BE2C (cell line): ENCODE data around the gene THAP6.

ENCODE experiments used
- DNase-seq: peaks from one replicate; pipeline ENCODE4 v3.0.0-alpha.2; 2020
- H3K27me3 ChIP-seq: fragments of 250-450 bp; sonication (Bioruptor Pico); 2 replicates; pipeline ENCODE4 v1.5.1; 2020; ENCODE audit warnings: mild to moderate bottlenecking
- H3K36me3 ChIP-seq: fragments of 250-450 bp; sonication (Bioruptor Pico); 2 replicates; pipeline ENCODE4 v1.5.1; 2020; ENCODE audit warnings: mild to moderate bottlenecking
- H3K4me1 ChIP-seq: fragments of 250-450 bp; sonication (Bioruptor Pico); 2 replicates; pipeline ENCODE4 v1.5.1; 2020
- H3K4me3 ChIP-seq: 2 replicates; pipeline ENCODE4 v1.5.1; 2011; ENCODE audit warnings: low read depth, low read length
- H3K9me3 ChIP-seq: fragments of 250-450 bp; sonication (Bioruptor Pico); 2 replicates; pipeline ENCODE4 v1.5.1; 2020
- TF ChIP-seq, protein P1 (sequence below): IDR thresholded peaks from 2 replicates; pipeline ENCODE4 v1.5.1; 2012; ENCODE audit warnings: mild to moderate bottlenecking, low read depth, low read length

Gene THAP6

GRCh38 chr4:75544870-75545269 lies 30.6 kb downstream of the THAP6 start:
- no peaks in the 10 kb centered on the region for H3K4me1 ChIP-seq
- no peak overlapping the region for H3K4me3 ChIP-seq
- H3K27me3 ChIP-seq, result no peaks in the 10 kb centered on the region
- no peaks in the 10 kb centered on the region for H3K36me3 ChIP-seq
- TF ChIP-seq, protein P1, sequence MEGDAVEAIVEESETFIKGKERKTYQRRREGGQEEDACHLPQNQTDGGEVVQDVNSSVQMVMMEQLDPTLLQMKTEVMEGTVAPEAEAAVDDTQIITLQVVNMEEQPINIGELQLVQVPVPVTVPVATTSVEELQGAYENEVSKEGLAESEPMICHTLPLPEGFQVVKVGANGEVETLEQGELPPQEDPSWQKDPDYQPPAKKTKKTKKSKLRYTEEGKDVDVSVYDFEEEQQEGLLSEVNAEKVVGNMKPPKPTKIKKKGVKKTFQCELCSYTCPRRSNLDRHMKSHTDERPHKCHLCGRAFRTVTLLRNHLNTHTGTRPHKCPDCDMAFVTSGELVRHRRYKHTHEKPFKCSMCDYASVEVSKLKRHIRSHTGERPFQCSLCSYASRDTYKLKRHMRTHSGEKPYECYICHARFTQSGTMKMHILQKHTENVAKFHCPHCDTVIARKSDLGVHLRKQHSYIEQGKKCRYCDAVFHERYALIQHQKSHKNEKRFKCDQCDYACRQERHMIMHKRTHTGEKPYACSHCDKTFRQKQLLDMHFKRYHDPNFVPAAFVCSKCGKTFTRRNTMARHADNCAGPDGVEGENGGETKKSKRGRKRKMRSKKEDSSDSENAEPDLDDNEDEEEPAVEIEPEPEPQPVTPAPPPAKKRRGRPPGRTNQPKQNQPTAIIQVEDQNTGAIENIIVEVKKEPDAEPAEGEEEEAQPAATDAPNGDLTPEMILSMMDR, result no peak
- no peaks in the 10 kb centered on the region for H3K9me3 ChIP-seq
- no peak for DNase-seq

DNA sequence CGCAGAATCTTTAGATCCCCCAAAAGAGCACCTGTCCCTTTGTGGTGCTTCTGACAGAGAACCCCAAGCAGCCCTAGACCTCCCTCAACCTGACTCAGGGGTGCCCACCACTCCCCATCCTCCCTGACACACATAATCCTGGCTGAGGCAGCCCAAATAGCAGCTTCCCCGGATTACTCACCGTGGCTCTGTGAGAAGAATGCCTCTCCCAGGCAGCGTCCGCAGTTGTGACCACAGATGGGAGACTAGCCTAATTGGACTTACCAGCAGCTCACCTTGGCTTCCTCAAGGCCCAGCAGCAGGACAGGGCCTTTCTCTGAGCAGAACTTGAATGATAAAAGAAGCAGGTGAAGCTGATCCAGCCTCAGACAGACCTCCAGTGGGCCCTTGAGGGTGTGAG lies 31.3 kb downstream of the THAP6 start:
- no peak for DNase-seq
- no peaks in the 10 kb centered on the region for H3K4me1 ChIP-seq
- H3K9me3 ChIP-seq, result no peaks in the 10 kb centered on the region
- H3K36me3 ChIP-seq, result no peaks in the 10 kb centered on the region
- TF ChIP-seq, protein P1, result no peak
- H3K4me3 ChIP-seq, result no peak overlapping the region
- no peaks in the 10 kb centered on the region for H3K27me3 ChIP-seq

GRCh38 chr4:75547647-75548387 lies 33.5 kb downstream of the THAP6 start:
- H3K9me3 ChIP-seq, result no peaks in the 10 kb centered on the region
- no peaks in the 10 kb centered on the region for H3K36me3 ChIP-seq
- peak; percentile 61 for DNase-seq
- no peak overlapping the region for H3K4me3 ChIP-seq
- H3K4me1 ChIP-seq, result no peaks in the 10 kb centered on the region
- TF ChIP-seq, protein P1, result no peak
- H3K27me3 ChIP-seq, result no peaks in the 10 kb centered on the region

DNA sequence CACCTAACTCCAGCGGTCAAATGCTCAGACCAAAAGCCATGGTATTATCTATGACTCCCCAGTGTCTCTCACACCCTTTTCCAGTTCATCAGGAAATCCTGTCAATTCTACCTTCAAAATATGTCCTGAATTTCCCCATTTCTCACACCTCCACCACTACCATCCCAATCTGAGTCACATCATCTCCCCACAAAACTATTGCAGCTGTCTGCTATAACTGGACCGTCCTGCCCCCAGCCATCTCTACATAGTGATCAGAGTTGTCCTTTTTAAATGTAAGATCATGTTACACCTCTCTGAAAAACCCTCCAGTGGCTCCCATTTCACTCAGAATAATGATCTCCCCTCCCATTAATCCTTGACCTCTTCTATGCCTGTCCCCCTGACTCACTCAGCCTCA lies 34.7 kb downstream of the THAP6 start:
- TF ChIP-seq, protein P1, result no peak
- no peak for DNase-seq

DNA sequence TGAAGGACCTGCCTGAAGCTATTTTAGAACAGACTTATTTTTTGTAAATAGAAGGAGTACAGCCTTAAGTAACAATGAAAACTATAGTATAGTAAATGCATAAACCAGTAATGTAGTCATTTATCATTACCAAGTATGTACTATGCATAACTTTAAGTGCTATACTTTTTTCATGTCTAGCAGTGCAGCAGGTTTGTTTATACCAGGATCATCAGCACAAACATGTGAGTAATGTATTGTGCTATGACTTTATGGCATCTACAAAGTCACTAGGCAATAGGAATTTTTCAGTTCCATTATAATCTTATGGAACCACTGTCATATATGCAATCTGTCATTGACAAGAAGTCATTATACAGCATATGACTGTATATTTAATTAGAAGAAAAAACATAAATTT lies 38.2 kb downstream of the THAP6 start:
- Histone ChIP-seq H3K4me3 (no peak overlapping the region), H3K36me3 (no peaks in the 10 kb centered on the region), H3K27me3 (no peaks in the 10 kb centered on the region), H3K9me3 (no peaks in the 10 kb centered on the region), H3K4me1 (no peaks in the 10 kb centered on the region)
- TF ChIP-seq, protein P1, result no peak
- DNase-seq, result no peak

More for the DNA sequence above, 34.7 kb downstream of the THAP6 start:
- no peak overlapping the region for H3K4me3 ChIP-seq
- H3K4me1 ChIP-seq, result no peaks in the 10 kb centered on the region
- H3K27me3 ChIP-seq, result no peaks in the 10 kb centered on the region
- H3K9me3 ChIP-seq, result no peaks in the 10 kb centered on the region
- no peaks in the 10 kb centered on the region for H3K36me3 ChIP-seq

DNA sequence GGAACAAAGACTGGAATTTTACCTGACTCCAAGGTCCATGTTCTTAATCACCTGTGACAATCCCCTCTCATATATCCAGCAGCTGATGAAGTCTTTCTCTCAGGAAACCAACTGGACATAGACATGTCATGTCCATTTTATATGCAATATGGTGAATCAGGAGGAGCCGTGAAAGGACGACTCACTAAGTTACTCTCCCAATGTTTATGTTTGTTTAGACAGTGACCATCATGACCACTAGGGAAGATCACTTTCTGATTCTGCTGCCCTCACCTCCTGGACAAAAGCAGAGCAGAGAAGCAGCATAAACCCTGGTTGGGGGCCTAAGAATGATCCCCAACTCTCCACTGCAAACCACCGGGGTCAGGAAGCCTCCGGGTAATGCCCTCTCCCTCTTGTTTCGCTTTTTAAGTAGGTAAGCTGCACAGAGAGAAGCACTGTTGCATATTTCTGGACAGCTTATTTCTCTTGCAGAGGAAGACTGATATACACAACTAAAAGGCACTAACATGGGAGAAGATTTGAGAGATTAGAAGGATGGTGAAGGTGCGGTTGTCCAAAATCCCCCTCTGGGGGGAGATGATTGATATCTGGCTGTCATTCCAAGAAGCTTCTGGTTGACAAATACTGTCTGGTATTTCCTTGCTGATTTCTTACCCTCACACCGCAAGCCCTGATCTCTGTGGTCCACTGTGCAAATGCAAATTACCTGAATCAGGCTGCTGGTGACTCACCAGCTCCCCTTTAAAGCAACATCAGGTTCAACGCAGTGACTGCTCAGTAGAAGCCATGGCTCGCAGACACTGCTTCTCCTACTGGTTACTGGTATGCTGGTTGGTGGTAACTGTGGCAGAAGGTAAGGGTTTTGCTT lies 41.3 kb downstream of the THAP6 start, which contains the start of gene ODAPH:
ODAPH (plus strand) TSS at position 773 of the 871 bp plus-strand sequence; CDS start at position 790, 17 bp downstream.
- TF ChIP-seq, protein P1, result no peak
- no peaks in the 10 kb centered on the region for H3K9me3 ChIP-seq
- H3K4me1 ChIP-seq, result no peaks in the 10 kb centered on the region
- H3K4me3 ChIP-seq, result no peak within 1 kb of the TSS
- no peaks in the 10 kb centered on the region for H3K27me3 ChIP-seq
- DNase-seq, result no peak
- no peaks in the 10 kb centered on the region for H3K36me3 ChIP-seq
